ENCODE measurements around the gene PIK3R6. TPM values are rescaled to one million over a fixed set of nuclear protein-coding genes. Genes with fewer than 3 reads are reported as not detected.

PIK3R6 gene
- total and polyA plus RNA-seq, 10 of the 15 experiments (the other 5 are each of a cell fraction or from before 2014, with no cell fraction given) = 6.7 to 146 (median 68.2) TPM

DNA sequence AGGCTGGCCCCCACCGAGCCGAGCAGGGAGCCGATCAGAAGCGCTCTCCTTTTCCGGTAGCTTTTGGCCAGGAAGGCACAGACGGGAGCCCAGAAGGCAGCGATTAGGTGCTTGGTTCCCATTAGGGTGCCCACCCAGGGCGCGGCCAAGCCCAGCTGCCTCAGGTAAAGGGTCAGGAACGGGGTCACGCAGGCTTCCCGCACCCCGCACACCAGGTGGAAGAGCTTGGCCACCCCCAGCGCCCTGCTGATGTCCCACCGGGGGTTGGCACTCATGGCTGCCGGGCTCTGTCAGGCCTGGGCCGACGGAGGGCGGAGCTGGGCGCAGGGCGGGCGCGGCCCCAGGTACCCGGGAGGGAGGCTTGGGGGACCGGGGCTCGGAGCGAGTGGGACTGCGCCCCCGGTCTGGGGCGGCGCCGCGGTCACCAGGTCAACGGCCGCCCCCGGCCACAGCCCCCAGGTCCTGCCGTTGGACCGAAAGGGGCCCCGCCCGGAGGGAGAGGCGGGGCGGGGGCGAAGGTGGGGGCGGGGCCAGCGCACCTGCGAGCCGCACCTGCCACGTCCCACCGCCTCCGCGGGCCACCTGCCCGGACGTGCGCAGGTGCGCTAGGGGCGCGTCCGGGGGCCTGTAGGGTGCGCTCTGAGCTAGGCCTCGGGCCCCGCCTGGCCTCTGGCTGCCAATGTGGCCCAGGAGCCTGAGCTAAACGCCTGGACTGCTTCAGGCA, 68.5 kb downstream of the PIK3R6 start, which contains the start of gene MFSD6L:
MFSD6L (minus strand) TSS at position 520 of the 724 bp plus-strand sequence; CDS start at position 275, 245 bp downstream.
- Histone ChIP-seq H3K4me1 (ENCODE audit: control insufficient read depth, insufficient read depth, low read length) (no peaks in the 10 kb centered on the region), H3K27me3 (replicated peaks in 1 of 2; ENCODE audit: control insufficient read depth in 2 of 2, insufficient read depth in 2 of 2, low read length in 1 of 2) (no peaks in the 10 kb centered on the region), H2AFZ (ENCODE audit: control insufficient read depth, low read depth, low read length) (no peak within 1 kb of the TSS), H3K9ac (ENCODE audit: control insufficient read depth, insufficient read depth, low read length) (no peak within 1 kb of the TSS), H3K27ac (ENCODE audit: control insufficient read depth, insufficient read depth) (no peak within 1 kb of the TSS), H3K4me2 (ENCODE audit: control insufficient read depth, insufficient read depth) (no peak within 1 kb of the TSS), H4K20me1 (ENCODE audit: control insufficient read depth, insufficient read depth) (no peaks in the 10 kb centered on the region), H3K79me2 (ENCODE audit: control insufficient read depth, insufficient read depth, low read length) (no peaks in the 10 kb centered on the region), H3K4me3 (no peak within 1 kb of the TSS), H3K9me3 (replicated peaks; ENCODE audit: control insufficient read depth, insufficient read depth, low read length) (no peaks in the 10 kb centered on the region), H3K36me3 (ENCODE audit: control insufficient read depth in 2 of 2, insufficient read depth in 2 of 2, low read length in 1 of 2) (peaks cover 32 to 33% of the 10 kb centered on the region in 2 experiments)
- TF ChIP-seq KDM1A (IDR thresholded peaks at IDR 0.05; ENCODE audit: borderline replicate concordance) (no peak), MTA3 (IDR thresholded peaks at IDR 0.05; ENCODE audit: borderline replicate concordance, low read length) (0 out of 2 replicates have a peak, but pooled peaks have one; percentile 10), TCF12 (IDR thresholded peaks at IDR 0.05; ENCODE audit: low read depth, low read length) (peak; percentile 82), NRF1 (conservative IDR thresholded peaks at IDR 0.05; ENCODE audit: low read depth, low read length) (no peak), SMAD5 (IDR thresholded peaks at IDR 0.05; ENCODE audit: low read depth) (peak; percentile 40; the same call in 1 of the 2 replicates), POLR2AphosphoS2 (IDR thresholded peaks at IDR 0.05; ENCODE audit: low read depth, low read length) (peak; percentile 54; the same call in 1 of the 2 replicates)
- TF ChIP-seq, protein P1, sequence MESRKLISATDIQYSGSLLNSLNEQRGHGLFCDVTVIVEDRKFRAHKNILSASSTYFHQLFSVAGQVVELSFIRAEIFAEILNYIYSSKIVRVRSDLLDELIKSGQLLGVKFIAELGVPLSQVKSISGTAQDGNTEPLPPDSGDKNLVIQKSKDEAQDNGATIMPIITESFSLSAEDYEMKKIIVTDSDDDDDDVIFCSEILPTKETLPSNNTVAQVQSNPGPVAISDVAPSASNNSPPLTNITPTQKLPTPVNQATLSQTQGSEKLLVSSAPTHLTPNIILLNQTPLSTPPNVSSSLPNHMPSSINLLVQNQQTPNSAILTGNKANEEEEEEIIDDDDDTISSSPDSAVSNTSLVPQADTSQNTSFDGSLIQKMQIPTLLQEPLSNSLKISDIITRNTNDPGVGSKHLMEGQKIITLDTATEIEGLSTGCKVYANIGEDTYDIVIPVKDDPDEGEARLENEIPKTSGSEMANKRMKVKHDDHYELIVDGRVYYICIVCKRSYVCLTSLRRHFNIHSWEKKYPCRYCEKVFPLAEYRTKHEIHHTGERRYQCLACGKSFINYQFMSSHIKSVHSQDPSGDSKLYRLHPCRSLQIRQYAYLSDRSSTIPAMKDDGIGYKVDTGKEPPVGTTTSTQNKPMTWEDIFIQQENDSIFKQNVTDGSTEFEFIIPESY (IDR thresholded peaks at IDR 0.05) = no peak
- no TSS peak for BruUV-seq (replicated peaks)
- no peak for FAIRE-seq
- in situ Hi-C loops (cut with MboI) (no loop called here), intact Hi-C loops (cut with micrococcal nuclease; ENCODE audit: unreplicated experiment) (no loop called here)
- DNase-seq (ENCODE audit: low read depth, low spot score) = no peak
- RAD21 ChIA-PET (ENCODE audit: unreplicated experiment) = interaction anchor here (0.6 kb wide), 1 partner anchor 44 kb away, joined by 3 read pairs; no protein-coding TSS in a partner anchor
- WGBS (ENCODE audit: insufficient coverage, insufficient replicate concordance, low lambda C conversion rate, missing lambda C conversion rate) = 79% methylated on average over 35 of the region's 62 CpGs
- CTCF ChIA-PET = interaction anchor here (1.5 to 1.9 kb wide), 2 partner anchors 12 to 14 kb away, joined by 4 to 9 read pairs; no protein-coding TSS in a partner anchor
- POLR2A ChIA-PET = interaction anchor here (0.6 kb wide), 2 partner anchors 10 to 12 kb away, joined by 3 read pairs; no protein-coding TSS in a partner anchor
- ATAC-seq = no peak
- SMC1A ChIA-PET (ENCODE audit: uncharacterized antibody, unreplicated experiment) = interaction anchor here (1.0 to 2.1 kb wide), 2 partner anchors 11 to 96 kb away, joined by 3 to 5 read pairs; no protein-coding TSS in a partner anchor

All from GM12878 (cell line).